Suprapubic skin (tissue), 4 donors: Measurements from ENCODE around the gene ZNF804A.

Experiments used
- EP300 ChIP-seq: sonication (generic); formaldehyde crosslinking; IDR thresholded peaks from one replicate; pipeline ENCODE4 v1.6.1; 2017; ENCODE audit warnings: antibody characterized with exemption
- POLR2AphosphoS5 ChIP-seq, 3 donors: sonication (generic); formaldehyde crosslinking; IDR thresholded peaks; one replicate each; pipeline ENCODE4 v1.6.1; 2017; ENCODE audit warnings: antibody characterized with exemption in 3 of 3
- TF ChIP-seq, protein P1 (sequence below), 2 donors: fragments of 200-600 bp in 1 of 2; fragments of 450-650 bp in 1 of 2; sonication (generic) in 1 of 2; IDR thresholded peaks; one replicate each; pipeline ENCODE4 v1.5.1; 2016 to 2019; ENCODE audit warnings: antibody characterized with exemption in 2 of 2, mild to moderate bottlenecking in 1 of 2, moderate library complexity in 1 of 2

DNA sequence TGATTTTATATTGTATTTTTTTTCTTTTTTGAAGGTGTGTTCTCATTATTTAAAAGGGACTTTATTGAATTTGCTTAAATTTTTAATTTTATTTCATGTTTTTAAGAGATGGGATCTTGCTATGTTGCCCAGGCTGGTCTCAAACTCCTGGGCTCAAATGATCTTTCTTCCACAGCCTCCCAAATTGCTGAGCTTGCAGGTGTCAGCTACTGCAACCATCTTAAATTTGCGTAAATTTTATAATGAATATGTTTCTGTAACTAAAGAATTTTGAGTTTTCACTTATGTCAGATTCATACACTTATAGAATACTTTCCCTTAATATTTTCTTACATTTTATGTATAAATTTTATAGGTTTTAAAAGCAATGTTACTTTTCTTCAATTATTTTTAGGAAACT lies 157.8 kb downstream of the ZNF804A start:
- TF ChIP-seq, protein P1, sequence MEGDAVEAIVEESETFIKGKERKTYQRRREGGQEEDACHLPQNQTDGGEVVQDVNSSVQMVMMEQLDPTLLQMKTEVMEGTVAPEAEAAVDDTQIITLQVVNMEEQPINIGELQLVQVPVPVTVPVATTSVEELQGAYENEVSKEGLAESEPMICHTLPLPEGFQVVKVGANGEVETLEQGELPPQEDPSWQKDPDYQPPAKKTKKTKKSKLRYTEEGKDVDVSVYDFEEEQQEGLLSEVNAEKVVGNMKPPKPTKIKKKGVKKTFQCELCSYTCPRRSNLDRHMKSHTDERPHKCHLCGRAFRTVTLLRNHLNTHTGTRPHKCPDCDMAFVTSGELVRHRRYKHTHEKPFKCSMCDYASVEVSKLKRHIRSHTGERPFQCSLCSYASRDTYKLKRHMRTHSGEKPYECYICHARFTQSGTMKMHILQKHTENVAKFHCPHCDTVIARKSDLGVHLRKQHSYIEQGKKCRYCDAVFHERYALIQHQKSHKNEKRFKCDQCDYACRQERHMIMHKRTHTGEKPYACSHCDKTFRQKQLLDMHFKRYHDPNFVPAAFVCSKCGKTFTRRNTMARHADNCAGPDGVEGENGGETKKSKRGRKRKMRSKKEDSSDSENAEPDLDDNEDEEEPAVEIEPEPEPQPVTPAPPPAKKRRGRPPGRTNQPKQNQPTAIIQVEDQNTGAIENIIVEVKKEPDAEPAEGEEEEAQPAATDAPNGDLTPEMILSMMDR (IDR thresholded peaks at IDR 0.05) = no peak
- TF ChIP-seq EP300 = no peak
- TF ChIP-seq POLR2AphosphoS5 (IDR thresholded peaks at IDR 0.05) = no peak
